OCI-LY7 (cell line): ENCODE measurements around the gene DZIP1L. TPM values are rescaled to one million over a fixed set of nuclear protein-coding genes. Genes with fewer than 3 reads are reported as not detected.

Experiments used
- BruUV-seq: library from RNA; stranded (reverse); fragments of 400-500 nt; replicated peaks from 2 replicates; lab custom pipeline; 2021; lab: Mats Ljungman, UMichigan
- CTCF ChIA-PET: fragments of 300-600 bp; sonication (Branson Sonifier 250); formaldehyde crosslinking; loops from one replicate; lab custom pipeline; 2022; ENCODE audit warnings: antibody characterized with exemption; ENCODE audit not compliant: unreplicated experiment; lab: Charles Lee
- POLR2A ChIA-PET: fragments of 300-600 bp; sonication (Branson Sonifier 250); formaldehyde crosslinking; loops from one replicate; lab custom pipeline; 2022; ENCODE audit warnings: antibody characterized with exemption; lab: Charles Lee
- DNase-seq: peaks from one replicate; pipeline ENCODE4 v3.0.0-alpha.2; 2015; ENCODE audit warnings: low spot score
- H2AFZ ChIP-seq: fragments of 200-600 bp; sonication (generic), shearing (Covaris generic); 2 replicates; pipeline ENCODE4 v1.6.1; 2014; ENCODE audit warnings: mild to moderate bottlenecking, antibody characterized with exemption, low read length, moderate library complexity
- H3K27ac ChIP-seq: fragments of 200-600 bp; sonication (generic); 2 replicates; pipeline ENCODE4 v1.5.1; 2014; ENCODE audit warnings: mixed run types, low read depth, mild to moderate bottlenecking, moderate library complexity, low read length, inconsistent platforms; ENCODE audit not compliant: poor library complexity, severe bottlenecking
- H3K36me3 ChIP-seq: fragments of 200-600 bp; sonication (generic); 2 replicates; pipeline ENCODE4 v1.6.1; 2014; ENCODE audit warnings: mild to moderate bottlenecking, antibody characterized with exemption, low read length, moderate library complexity, mixed read lengths; ENCODE audit not compliant: insufficient read depth
- H3K4me1 ChIP-seq: fragments of 200-600 bp; sonication (generic); 2 replicates; pipeline ENCODE4 v1.5.1; 2014; ENCODE audit warnings: mild to moderate bottlenecking, low read length; ENCODE audit not compliant: insufficient read depth, poor library complexity, severe bottlenecking
- H3K4me2 ChIP-seq: fragments of 200-600 bp; sonication (generic); 2 replicates; pipeline ENCODE4 v1.6.1; 2014; ENCODE audit warnings: mild to moderate bottlenecking, low read length
- H3K4me3 ChIP-seq: fragments of 200-600 bp; sonication (generic); 2 replicates; pipeline ENCODE4 v1.5.1; 2014; ENCODE audit warnings: mild to moderate bottlenecking, low read depth, low read length; ENCODE audit not compliant: poor library complexity, severe bottlenecking
- H3K79me2 ChIP-seq: fragments of 200-600 bp; sonication (generic); 2 replicates; pipeline ENCODE4 v1.6.1; 2016; ENCODE audit warnings: low read depth, mild to moderate bottlenecking, low read length, moderate library complexity, mixed read lengths; ENCODE audit not compliant: insufficient read depth
- H3K9me2 ChIP-seq: fragments of 200-600 bp; sonication (generic); 2 replicates; pipeline ENCODE4 v1.6.1; 2016; ENCODE audit warnings: mild to moderate bottlenecking, low read length, mixed read lengths; ENCODE audit not compliant: insufficient read depth
- H3K9me3 ChIP-seq: fragments of 200-600 bp; sonication (generic); 2 replicates; pipeline ENCODE4 v1.6.1; 2014; ENCODE audit warnings: mild to moderate bottlenecking, mixed run types, low read length, mixed read lengths
- H4K20me1 ChIP-seq: fragments of 200-600 bp; sonication (generic); 2 replicates; pipeline ENCODE4 v1.6.1; 2014; ENCODE audit warnings: mild to moderate bottlenecking, antibody characterized with exemption, low read length, moderate library complexity, mixed read lengths; ENCODE audit not compliant: insufficient read depth
- CTCF ChIP-seq: fragments of 200-600 bp; sonication (generic); conservative IDR thresholded peaks from 2 replicates; pipeline ENCODE4 v1.5.1; 2014; ENCODE audit warnings: mild to moderate bottlenecking, antibody characterized with exemption, low read length, moderate library complexity, mixed read lengths
- EZH2phosphoT487 ChIP-seq: fragments of 200-600 bp; sonication (generic); IDR thresholded peaks from 2 replicates; pipeline ENCODE4 v1.6.1; 2018; ENCODE audit warnings: low read depth, borderline replicate concordance, mild to moderate bottlenecking, mixed run types, antibody characterized with exemption, low read length, moderate library complexity, mixed read lengths
- intact Hi-C: fragments of 100-400 bp; cut with micrococcal nuclease; formaldehyde crosslinking; loops from one replicate; pipeline ENCODE4 v1.10.0; 2022; ENCODE audit not compliant: unreplicated experiment
- total RNA-seq, 2 experiments: library from RNA; depleted of rRNA in 1 of 2; stranded (reverse); fragments of >200 nt in 1 of 2; shearing (Covaris generic) in 1 of 2; gene quantifications; 2 replicates each; pipeline ENCODE4 v1.2.3, GENCODE V29; 2014 to 2022

Gene DZIP1L
- total RNA-seq, 2 experiments from 2014 or later: not detected

- Histone ChIP-seq H2AFZ (no peak overlapping the region), H3K27ac (no peak overlapping the region), H3K9me2 (no peaks in the 10 kb centered on the region), H3K9me3 (no peaks in the 10 kb centered on the region), H3K36me3 (no peaks in the 10 kb centered on the region), H3K4me1 (peaks cover 8% of the 10 kb centered on the region), H4K20me1 (no peaks in the 10 kb centered on the region; the same call in 1 of the 2 replicates), H3K4me3 (no peak overlapping the region), H3K4me2 (no peak overlapping the region), H3K79me2 (no peaks in the 10 kb centered on the region)
- DNase-seq: no peak
- CTCF ChIA-PET: no interaction called here
- intact Hi-C loops: loop anchor here (10.0 kb wide), 3 partner anchors 353 to 853 kb away; partner anchors contain the start of gene CEP70
- POLR2A ChIA-PET: no interaction called here
- TF ChIP-seq CTCF: no peak
- TF ChIP-seq EZH2phosphoT487: no peak
- no TSS peak for BruUV-seq
These were observed 53.4 kb downstream of the DZIP1L start for GRCh38 chr3:138062037-138062436.

DNA sequence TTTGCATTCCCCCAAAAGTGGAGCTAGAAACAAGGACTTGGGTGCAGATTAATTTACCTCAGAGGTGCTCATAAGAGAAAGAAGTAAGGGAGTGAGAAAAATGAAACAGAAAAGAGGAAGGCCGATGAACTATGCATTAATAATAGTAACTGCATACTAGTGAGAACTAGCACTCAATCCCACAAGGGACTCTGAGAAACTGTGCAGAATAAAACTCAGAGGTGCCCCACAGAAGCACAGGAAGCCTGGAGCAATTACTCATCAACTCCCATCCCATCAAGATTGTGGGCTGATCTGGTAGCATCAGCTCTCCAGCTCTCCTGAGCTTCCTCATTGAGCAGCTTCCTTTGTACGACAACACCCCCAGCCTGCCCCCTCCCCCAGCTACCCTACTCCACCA, 54.6 kb downstream of the DZIP1L start:
- TF ChIP-seq CTCF (no peak), EZH2phosphoT487 (no peak)
- Histone ChIP-seq H3K9me3 (no peaks in the 10 kb centered on the region), H2AFZ (no peak overlapping the region), H3K9me2 (no peaks in the 10 kb centered on the region), H3K4me1 (peaks cover 8% of the 10 kb centered on the region), H3K36me3 (no peaks in the 10 kb centered on the region), H3K79me2 (no peaks in the 10 kb centered on the region), H3K27ac (no peak overlapping the region), H3K4me3 (no peak overlapping the region), H4K20me1 (no peaks in the 10 kb centered on the region; the same call in 1 of the 2 replicates), H3K4me2 (no peak overlapping the region)
- intact Hi-C loops: loop anchor here (10.0 kb wide), 3 partner anchors 354 to 854 kb away; partner anchors contain the start of gene CEP70
- CTCF ChIA-PET: no interaction called here
- BruUV-seq: no TSS peak
- peak; percentile 5 for DNase-seq
- POLR2A ChIA-PET: no interaction called here

GRCh38 chr3:138059261-138059660, 56.1 kb downstream of the DZIP1L start:
- Histone ChIP-seq H4K20me1 (no peaks in the 10 kb centered on the region; the same call in 1 of the 2 replicates), H3K27ac (no peak overlapping the region), H3K36me3 (no peaks in the 10 kb centered on the region), H2AFZ (no peak overlapping the region), H3K4me1 (peaks cover 8% of the 10 kb centered on the region), H3K4me2 (no peak overlapping the region), H3K9me3 (no peaks in the 10 kb centered on the region), H3K9me2 (no peaks in the 10 kb centered on the region), H3K79me2 (no peaks in the 10 kb centered on the region), H3K4me3 (no peak overlapping the region)
- no peak for DNase-seq
- ChIA-PET POLR2A (interaction anchor here (1.0 kb wide), 1 partner anchor 26 kb away, joined by 3 read pairs; no protein-coding TSS in a partner anchor), CTCF (no interaction called here)
- intact Hi-C loops: no loop called here
- TF ChIP-seq EZH2phosphoT487: no peak
- no peak for TF ChIP-seq CTCF
- BruUV-seq: no TSS peak
